LNCAP (cell line): ENCODE data around the gene HSPA12B.

Source experiments
- TF ChIP-seq, protein P1 (sequence below): fragments of 450-650 bp; IDR thresholded peaks from 2 replicates; pipeline ENCODE4 v1.5.1; 2017; ENCODE audit warnings: mild to moderate bottlenecking

The HSPA12B gene

DNA sequence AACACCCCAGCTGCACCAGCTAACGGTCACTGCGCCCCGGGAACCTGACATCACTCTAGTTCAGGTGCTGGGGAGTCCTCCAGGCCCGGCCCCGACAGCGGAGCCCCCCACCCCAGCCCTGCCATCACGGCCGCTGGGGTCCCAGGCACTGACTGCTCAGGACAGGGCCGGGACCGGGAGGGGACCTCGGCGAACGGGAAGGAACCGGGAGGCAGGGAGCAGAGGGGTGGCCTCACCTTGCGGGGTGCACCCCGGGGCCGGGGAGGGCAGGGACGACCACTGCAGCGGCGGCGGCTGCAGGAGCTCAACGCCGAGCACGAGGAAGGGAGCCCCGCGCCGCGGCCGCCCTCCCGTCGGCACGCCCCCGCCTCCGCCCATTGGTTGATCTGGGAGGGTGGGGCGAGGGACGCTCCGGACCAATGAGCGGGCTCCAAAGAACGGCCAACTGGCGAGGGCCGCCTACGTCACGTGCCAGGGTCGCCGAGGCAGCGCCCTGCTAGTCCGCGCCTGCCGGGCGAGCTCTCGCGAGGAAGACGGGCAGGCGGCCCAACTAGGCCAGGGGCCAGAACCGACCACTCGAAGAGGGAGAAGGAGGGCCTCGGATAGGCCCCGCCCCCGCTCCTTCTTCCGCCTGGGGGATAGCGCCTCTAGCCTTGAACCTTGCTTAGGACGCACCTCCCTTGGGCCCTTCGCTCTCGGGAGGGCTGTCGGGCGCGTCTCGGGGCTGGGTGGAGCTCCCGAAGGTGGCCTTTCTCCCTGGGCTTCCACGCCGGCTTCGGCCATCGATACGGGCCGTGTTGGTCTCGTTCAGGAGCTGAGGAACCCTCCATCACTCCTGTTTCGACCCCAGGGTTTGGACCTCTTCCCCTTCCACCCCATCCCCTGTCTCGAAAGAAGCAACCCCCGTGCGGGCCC, 35.2 kb downstream of the HSPA12B start, which contains the start of gene ADISSP:
ADISSP (minus strand) TSS at position 327 of the 915 bp plus-strand sequence. CDS start 7,653 bp downstream, outside the sequence.
- TF ChIP-seq, protein P1, sequence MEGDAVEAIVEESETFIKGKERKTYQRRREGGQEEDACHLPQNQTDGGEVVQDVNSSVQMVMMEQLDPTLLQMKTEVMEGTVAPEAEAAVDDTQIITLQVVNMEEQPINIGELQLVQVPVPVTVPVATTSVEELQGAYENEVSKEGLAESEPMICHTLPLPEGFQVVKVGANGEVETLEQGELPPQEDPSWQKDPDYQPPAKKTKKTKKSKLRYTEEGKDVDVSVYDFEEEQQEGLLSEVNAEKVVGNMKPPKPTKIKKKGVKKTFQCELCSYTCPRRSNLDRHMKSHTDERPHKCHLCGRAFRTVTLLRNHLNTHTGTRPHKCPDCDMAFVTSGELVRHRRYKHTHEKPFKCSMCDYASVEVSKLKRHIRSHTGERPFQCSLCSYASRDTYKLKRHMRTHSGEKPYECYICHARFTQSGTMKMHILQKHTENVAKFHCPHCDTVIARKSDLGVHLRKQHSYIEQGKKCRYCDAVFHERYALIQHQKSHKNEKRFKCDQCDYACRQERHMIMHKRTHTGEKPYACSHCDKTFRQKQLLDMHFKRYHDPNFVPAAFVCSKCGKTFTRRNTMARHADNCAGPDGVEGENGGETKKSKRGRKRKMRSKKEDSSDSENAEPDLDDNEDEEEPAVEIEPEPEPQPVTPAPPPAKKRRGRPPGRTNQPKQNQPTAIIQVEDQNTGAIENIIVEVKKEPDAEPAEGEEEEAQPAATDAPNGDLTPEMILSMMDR: no peak

DNA sequence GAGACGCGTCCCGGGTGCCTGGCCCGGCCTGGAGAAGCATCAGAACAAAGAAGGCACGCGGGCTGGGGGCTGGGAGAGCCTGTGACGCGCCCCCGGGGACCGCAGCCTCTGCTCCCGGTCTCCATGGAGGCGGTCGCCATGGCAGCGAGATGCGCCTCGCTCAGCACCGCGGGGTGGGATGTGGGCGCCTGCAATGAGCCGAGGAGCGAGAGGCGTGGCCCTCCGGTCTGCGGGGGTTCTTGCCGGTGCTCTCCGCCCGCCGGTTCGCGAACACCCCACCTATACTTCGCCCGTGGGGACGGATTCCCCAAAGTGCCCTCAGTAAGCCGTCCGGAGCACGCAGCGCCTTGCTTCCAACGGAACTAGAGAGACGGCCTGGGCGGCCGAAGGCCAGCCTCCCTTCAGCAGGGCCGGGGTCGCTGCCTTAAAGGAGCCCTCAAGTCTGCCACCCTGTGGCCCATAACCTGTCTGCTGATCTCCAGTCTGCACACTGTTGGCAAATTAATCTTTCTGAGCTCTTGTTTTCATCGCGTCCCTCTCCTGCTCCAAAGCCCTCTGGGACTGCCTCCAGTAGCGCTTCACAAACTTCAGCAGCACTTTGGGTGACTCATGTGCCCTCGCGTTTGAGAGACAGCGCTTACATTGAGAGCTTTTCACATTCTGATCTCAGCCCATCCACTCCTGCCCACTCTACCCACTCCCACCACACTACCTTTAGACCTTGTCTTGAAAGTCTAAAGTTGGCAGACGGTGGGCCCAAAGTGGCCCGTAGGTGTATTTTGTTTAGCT, 36.1 kb downstream of the HSPA12B start:
- TF ChIP-seq, protein P1: peak; percentile 64

GRCh38 chr20:3771552-3772058, 39.1 kb downstream of the HSPA12B start:
- TF ChIP-seq, protein P1: no peak

DNA sequence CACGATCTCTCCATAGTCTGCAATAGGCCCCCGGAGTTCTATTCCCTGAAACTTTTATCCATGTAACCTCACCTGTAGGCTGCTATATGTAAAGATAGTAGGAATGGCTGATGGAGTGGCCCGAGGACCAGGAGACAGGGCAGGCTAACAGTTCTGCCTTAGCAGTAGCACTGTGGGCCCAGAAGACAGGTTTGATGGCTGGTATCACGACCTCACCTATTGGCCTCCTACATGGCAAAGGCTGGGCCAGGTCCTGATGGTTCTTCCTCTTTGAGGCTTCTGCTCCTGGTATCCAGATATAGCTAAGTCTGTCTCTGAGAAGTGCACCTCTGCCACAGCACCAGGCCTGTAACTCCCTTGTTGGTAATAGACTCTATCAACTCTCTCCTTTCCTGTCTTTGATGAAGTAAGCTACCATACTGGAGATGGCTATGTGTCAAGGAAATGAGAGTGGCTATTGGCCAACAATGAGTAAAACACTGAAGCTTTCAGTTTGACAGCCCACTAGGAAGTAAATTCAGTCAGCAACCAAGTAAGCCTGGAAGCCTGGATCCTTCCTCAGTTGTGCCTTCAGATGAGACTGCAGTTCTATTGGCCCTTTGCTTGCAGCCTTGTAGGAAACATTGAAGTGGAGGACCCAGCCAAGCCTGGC, 43.1 kb downstream of the HSPA12B start:
- TF ChIP-seq, protein P1: no peak

GRCh38 chr20:3777381-3777715, 44.9 kb downstream of the HSPA12B start:
- TF ChIP-seq, protein P1: no peak

DNA sequence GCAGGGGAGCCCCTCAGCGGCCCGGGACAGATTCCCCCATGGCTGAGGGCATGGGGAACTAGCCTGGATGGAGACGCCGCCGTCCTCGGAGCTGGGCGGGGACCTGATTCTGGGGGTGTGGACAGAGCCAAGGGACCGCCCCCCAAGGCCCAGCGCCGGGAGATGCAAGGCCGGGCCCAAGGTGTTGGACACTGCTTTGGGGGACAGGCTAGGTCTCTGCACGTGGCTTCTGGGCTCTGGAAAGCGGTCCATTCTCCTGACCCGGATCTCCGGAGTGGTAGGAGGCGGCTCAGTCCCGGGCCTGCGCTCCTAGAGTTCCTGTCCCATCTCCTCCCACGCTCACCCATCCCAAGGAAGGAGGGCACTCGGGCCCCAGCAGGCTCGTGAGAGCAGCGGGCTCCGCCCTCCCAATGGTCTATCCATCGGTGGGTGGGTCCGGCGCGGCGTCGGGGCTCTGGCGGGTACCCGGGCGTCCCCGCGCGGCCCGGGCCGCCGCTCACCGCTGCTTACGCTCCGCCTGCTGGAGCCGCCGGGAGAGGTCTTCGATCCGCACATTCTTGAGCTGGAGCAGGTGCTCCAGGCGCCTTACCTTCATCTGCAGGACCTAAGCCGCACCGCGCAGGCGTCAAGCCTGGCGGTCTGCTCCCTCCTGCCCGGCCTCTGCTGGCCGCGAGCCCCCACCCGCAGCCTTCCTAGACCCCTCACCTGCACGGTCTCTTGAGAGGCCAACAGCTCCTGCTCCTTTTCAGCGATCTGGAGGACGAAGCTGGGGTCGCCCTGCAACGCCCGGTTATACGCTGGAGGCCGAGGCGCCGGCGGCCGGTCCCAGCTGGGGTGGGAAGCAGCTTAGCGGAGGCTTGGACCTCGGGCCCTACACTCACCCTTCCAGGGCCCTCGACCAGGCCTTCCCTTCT, 45.5 kb downstream of the HSPA12B start:
- TF ChIP-seq, protein P1: no peak
